SK-N-SH (cell line): ENCODE results near the gene PAK1. TPM values are rescaled to one million over a fixed set of nuclear protein-coding genes. Genes with fewer than 3 reads are reported as not detected.

Source experiments
- CTCF ChIA-PET: fragments of 300-600, 350-600 bp; formaldehyde crosslinking; extraction: SDS; loops from one replicate; lab custom pipeline; 2021; lab: Yijun Ruan, JAX
- POLR2A ChIA-PET: fragments of 350-600 bp; sonication (Branson Sonifier 250); formaldehyde crosslinking; extraction: SDS; loops from one replicate; lab custom pipeline; 2020; ENCODE audit warnings: antibody characterized with exemption, inconsistent platforms; lab: Yijun Ruan, JAX
- DNase-seq: peaks from one replicate; pipeline ENCODE4 v3.0.0; 2012
- H2AFZ ChIP-seq: fragments of 200-600 bp; sonication (generic); 2 replicates; pipeline ENCODE4 v1.8.1; 2016; ENCODE audit warnings: antibody characterized with exemption, mild to moderate bottlenecking, low read depth
- H3F3A ChIP-seq: fragments of 200-600 bp; sonication (generic); replicated peaks from 2 replicates; pipeline ENCODE3; 2016; ENCODE audit warnings: antibody characterized with exemption, mild to moderate bottlenecking; ENCODE audit not compliant: insufficient read depth
- H3K27ac ChIP-seq, 2 experiments: fragments of 200-500 bp in 1 of 2; fragments of 200-600 bp in 1 of 2; sonication (Bioruptor generic) in 1 of 2; sonication (generic), shearing (Covaris generic) in 1 of 2; 2 replicates each; pipeline versions ENCODE4 v1.5.1 to v1.6.1; 2014 to 2016; ENCODE audit warnings: low read depth in 2 of 2, inconsistent platforms in 1 of 2, low read length in 1 of 2, mild to moderate bottlenecking in 1 of 2, mixed read lengths in 1 of 2
- H3K27me3 ChIP-seq: fragments of 200-600 bp; sonication (generic), shearing (Covaris generic); 2 replicates; pipeline ENCODE4 v1.6.1; 2016; ENCODE audit warnings: mixed run types; ENCODE audit not compliant: insufficient read depth
- H3K36me3 ChIP-seq, 2 experiments: fragments of 200-500 bp in 1 of 2; fragments of 200-600 bp in 1 of 2; sonication (Bioruptor generic) in 1 of 2; sonication (generic) in 1 of 2; replicated peaks in 1 of 2; 2 replicates each; pipeline versions ENCODE3 to v1.5.1; 2014 to 2016; ENCODE audit warnings: low read length in 1 of 2, mild to moderate bottlenecking in 1 of 2; ENCODE audit not compliant: insufficient read depth in 2 of 2, control insufficient read depth in 1 of 2
- H3K4me1 ChIP-seq, 2 experiments: fragments of 200-500 bp in 1 of 2; fragments of 200-600 bp in 1 of 2; sonication (Bioruptor generic) in 1 of 2; sonication (generic), shearing (Covaris generic) in 1 of 2; 2 replicates each; pipeline versions ENCODE4 v1.5.1 to v1.6.1; 2014 to 2016; ENCODE audit warnings: low read depth in 1 of 2, low read length in 1 of 2, mixed run types in 1 of 2; ENCODE audit not compliant: insufficient read depth in 2 of 2, control insufficient read depth in 1 of 2
- H3K4me2 ChIP-seq: fragments of 200-600 bp; sonication (generic), shearing (Covaris generic); 2 replicates; pipeline ENCODE4 v1.6.1; 2017; ENCODE audit warnings: mixed run types
- H3K4me3 ChIP-seq, 2 experiments: fragments of 200-500 bp in 1 of 2; fragments of 200-600 bp in 1 of 2; sonication (Bioruptor generic) in 1 of 2; sonication (generic), shearing (Covaris generic) in 1 of 2; 2 replicates each; pipeline versions ENCODE4 v1.5.1 to v1.8.1; 2014 to 2016; ENCODE audit warnings: low read depth in 2 of 2, inconsistent platforms in 1 of 2, low read length in 1 of 2, mild to moderate bottlenecking in 1 of 2, mixed read lengths in 1 of 2, moderate library complexity in 1 of 2
- H3K79me2 ChIP-seq: fragments of 200-600 bp; sonication (generic); 2 replicates; pipeline ENCODE4 v1.8.1; 2017; ENCODE audit warnings: mild to moderate bottlenecking; ENCODE audit not compliant: insufficient read depth
- H3K9ac ChIP-seq: fragments of 200-600 bp; sonication (generic); 2 replicates; pipeline ENCODE4 v1.6.1; 2017; ENCODE audit warnings: mixed run types
- H3K9me2 ChIP-seq: fragments of 200-600 bp; sonication (generic); 2 replicates; pipeline ENCODE4 v1.6.1; 2017; ENCODE audit warnings: mixed run types
- H3K9me3 ChIP-seq: fragments of 200-600 bp; sonication (generic); 2 replicates; pipeline ENCODE4 v1.6.1; 2017; ENCODE audit warnings: mixed run types, mild to moderate bottlenecking, moderate library complexity
- H4K20me1 ChIP-seq: fragments of 200-600 bp; sonication (generic); 2 replicates; pipeline ENCODE4 v1.6.1; 2017; ENCODE audit warnings: mild to moderate bottlenecking, mixed run types; ENCODE audit not compliant: insufficient read depth
- CHD2 ChIP-seq: fragments of 150-350 bp; IDR thresholded peaks from 2 replicates; pipeline ENCODE4 v1.6.1; 2018; ENCODE audit warnings: low read length; ENCODE audit not compliant: partially characterized antibody
- ELF1 ChIP-seq: IDR thresholded peaks from 2 replicates; pipeline ENCODE4 v1.4.0; 2012
- EZH2phosphoT487 ChIP-seq: fragments of 200-600 bp; sonication (generic); IDR thresholded peaks from 2 replicates; pipeline ENCODE4 v1.6.1; 2017; ENCODE audit warnings: low read depth, mixed run types, mild to moderate bottlenecking, antibody characterized with exemption, moderate library complexity, borderline replicate concordance
- FOSL2 ChIP-seq: IDR thresholded peaks from 2 replicates; pipeline ENCODE4 v1.4.0; 2012; ENCODE audit warnings: low read depth, mild to moderate bottlenecking, moderate library complexity, borderline replicate concordance
- FOXM1 ChIP-seq: IDR thresholded peaks from 2 replicates; pipeline ENCODE4 v1.4.0; 2012; ENCODE audit warnings: low read depth, mild to moderate bottlenecking
- IRF3 ChIP-seq: fragments of 150-350 bp; IDR thresholded peaks from 2 replicates; pipeline ENCODE4 v1.6.1; 2016; ENCODE audit warnings: mild to moderate bottlenecking, low read depth, low read length
- JUND ChIP-seq: IDR thresholded peaks from 2 replicates; pipeline ENCODE4 v1.4.0; 2012
- NRF1 ChIP-seq: IDR thresholded peaks from 2 replicates; pipeline ENCODE4 v1.6.1; 2012; ENCODE audit warnings: low read depth, mild to moderate bottlenecking, low read length
- RFX5 ChIP-seq: IDR thresholded peaks from 2 replicates; pipeline ENCODE4 v1.6.1; 2012; ENCODE audit warnings: mild to moderate bottlenecking, improper control_type of control experiment, low read length
- RXRA ChIP-seq: IDR thresholded peaks from 2 replicates; pipeline ENCODE4 v1.4.0; 2012; ENCODE audit warnings: low read depth, mild to moderate bottlenecking, borderline replicate concordance
- SMC3 ChIP-seq: IDR thresholded peaks from 2 replicates; pipeline ENCODE4 v1.6.1; 2012; ENCODE audit warnings: low read depth, low read length, improper control_type of control experiment
- TCF12 ChIP-seq: IDR thresholded peaks from 2 replicates; pipeline ENCODE4 v1.4.0; 2012
- TEAD4 ChIP-seq: IDR thresholded peaks from 2 replicates; pipeline ENCODE4 v1.4.0; 2012; ENCODE audit warnings: mild to moderate bottlenecking, borderline replicate concordance; ENCODE audit not compliant: insufficient read depth
- YY1 ChIP-seq: IDR thresholded peaks from 2 replicates; pipeline ENCODE4 v1.4.0; 2012; ENCODE audit warnings: low read depth, mild to moderate bottlenecking
- ZBTB33 ChIP-seq: IDR thresholded peaks from 2 replicates; pipeline ENCODE4 v1.4.0; 2012; ENCODE audit warnings: low read depth, borderline replicate concordance
- WGBS: methylation state at CpG from one replicate; pipeline ENCODE4 v1.1.6; 2017; ENCODE audit warnings: low lambda C conversion rate; 5-methylcytosine and 5-hydroxymethylcytosine counted together
- polyA plus RNA-seq, 3 experiments: library from polyadenylated mRNA; depleted of rRNA; stranded (reverse); fragments of >200 nt; gene quantifications; 2 replicates each; pipeline ENCODE4 v1.2.3, GENCODE V29; 2012
- TF ChIP-seq, protein P1 (sequence below): IDR thresholded peaks from 2 replicates; pipeline ENCODE4 v1.6.1; 2012; ENCODE audit warnings: mild to moderate bottlenecking, low read depth, low read length, moderate library complexity
- TF ChIP-seq, protein P2 (sequence below): fragments of 200-600 bp; sonication (generic); IDR thresholded peaks from 2 replicates; pipeline ENCODE4 v1.6.1; 2017; ENCODE audit warnings: antibody characterized with exemption, mild to moderate bottlenecking, moderate library complexity
- TF ChIP-seq, protein P3 (sequence below): IDR thresholded peaks from 2 replicates; pipeline ENCODE4 v1.4.0; 2012; ENCODE audit warnings: low read depth, borderline replicate concordance

PAK1 gene
- polyA plus RNA-seq, 1 of the 3 experiments (the other 2 are of a cell fraction) = 17.9 TPM

DNA sequence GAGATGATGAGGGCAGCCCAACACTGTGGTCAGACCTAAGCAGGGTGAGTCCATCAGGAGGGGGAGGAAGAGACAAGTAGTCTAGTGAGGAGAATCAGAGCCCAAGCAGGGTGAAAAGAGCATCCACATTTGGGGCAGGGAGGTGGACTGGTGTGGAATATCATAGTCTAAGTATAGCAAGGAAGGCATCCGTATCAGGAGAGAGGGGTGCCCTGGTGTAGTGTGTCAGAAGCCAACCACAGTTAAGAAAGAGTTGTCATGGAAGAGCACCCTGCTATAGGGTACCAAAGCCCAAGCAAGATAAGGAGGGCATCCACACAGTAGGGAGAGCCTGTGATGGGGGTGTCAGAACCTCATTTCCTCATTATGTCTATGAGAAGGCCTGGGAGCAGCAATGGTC lies 45.3 kb downstream of the PAK1 start:
- Histone ChIP-seq H3K4me3 (no peak overlapping the region), H3K9ac (no peak overlapping the region), H2AFZ (no peak overlapping the region), H3K4me2 (no peak overlapping the region), H3K79me2 (no peaks in the 10 kb centered on the region), H3K27me3 (no peaks in the 10 kb centered on the region), H3K9me3 (no peaks in the 10 kb centered on the region), H3K36me3 (no peaks in the 10 kb centered on the region), H3F3A (no peaks in the 10 kb centered on the region), H3K9me2 (no peaks in the 10 kb centered on the region), H3K27ac (no peak overlapping the region), H3K4me1 (no peaks in the 10 kb centered on the region; a peak in 1 of 4 replicates), H4K20me1 (no peaks in the 10 kb centered on the region)
- CTCF ChIA-PET = no interaction called here
- DNase-seq = no peak
- POLR2A ChIA-PET = interaction anchor here (0.7 kb wide), 1 partner anchor 47 kb away, joined by 3 read pairs; no protein-coding TSS in a partner anchor
- WGBS = 100% methylated on average over 1 of the region's 1 CpG
- TF ChIP-seq JUND (no peak), RFX5 (no peak)
- TF ChIP-seq, all 33 proteins: peak for 0

DNA sequence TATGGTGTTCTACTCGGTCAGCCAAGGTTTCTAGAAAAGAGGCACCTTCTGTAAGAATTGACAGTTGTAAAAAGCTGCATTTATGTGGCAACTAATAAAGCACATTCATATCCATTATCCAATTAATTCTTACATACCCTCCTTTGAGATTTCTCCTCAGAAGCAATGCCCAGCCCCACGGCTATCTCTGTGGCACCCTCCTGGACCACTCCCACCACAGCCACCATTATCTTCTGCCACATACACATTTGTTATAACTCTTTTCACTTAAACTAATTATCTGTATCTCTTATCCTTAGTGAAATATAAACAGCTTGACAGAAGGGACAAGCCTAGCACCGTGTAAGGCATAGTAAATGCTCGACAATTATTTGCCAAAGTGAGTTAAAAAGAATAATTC lies 48.5 kb downstream of the PAK1 start:
- 87% methylated on average over 4 of the region's 4 CpGs for WGBS
- H3K4me3 ChIP-seq = no peak overlapping the region
- ChIA-PET CTCF (no interaction called here), POLR2A (no interaction called here)
- no peaks in the 10 kb centered on the region for H3K27me3 ChIP-seq
- no peak overlapping the region for H2AFZ ChIP-seq
- H3K79me2 ChIP-seq = no peaks in the 10 kb centered on the region
- no peaks in the 10 kb centered on the region for H3F3A ChIP-seq
- no peak overlapping the region for H3K27ac ChIP-seq
- no peak overlapping the region for H3K9ac ChIP-seq
- H3K9me2 ChIP-seq = no peaks in the 10 kb centered on the region
- H4K20me1 ChIP-seq = no peaks in the 10 kb centered on the region
- DNase-seq = no peak
- H3K4me1 ChIP-seq = no peaks in the 10 kb centered on the region; a peak in 1 of 4 replicates
- H3K9me3 ChIP-seq = no peaks in the 10 kb centered on the region
- TF ChIP-seq, protein P1, sequence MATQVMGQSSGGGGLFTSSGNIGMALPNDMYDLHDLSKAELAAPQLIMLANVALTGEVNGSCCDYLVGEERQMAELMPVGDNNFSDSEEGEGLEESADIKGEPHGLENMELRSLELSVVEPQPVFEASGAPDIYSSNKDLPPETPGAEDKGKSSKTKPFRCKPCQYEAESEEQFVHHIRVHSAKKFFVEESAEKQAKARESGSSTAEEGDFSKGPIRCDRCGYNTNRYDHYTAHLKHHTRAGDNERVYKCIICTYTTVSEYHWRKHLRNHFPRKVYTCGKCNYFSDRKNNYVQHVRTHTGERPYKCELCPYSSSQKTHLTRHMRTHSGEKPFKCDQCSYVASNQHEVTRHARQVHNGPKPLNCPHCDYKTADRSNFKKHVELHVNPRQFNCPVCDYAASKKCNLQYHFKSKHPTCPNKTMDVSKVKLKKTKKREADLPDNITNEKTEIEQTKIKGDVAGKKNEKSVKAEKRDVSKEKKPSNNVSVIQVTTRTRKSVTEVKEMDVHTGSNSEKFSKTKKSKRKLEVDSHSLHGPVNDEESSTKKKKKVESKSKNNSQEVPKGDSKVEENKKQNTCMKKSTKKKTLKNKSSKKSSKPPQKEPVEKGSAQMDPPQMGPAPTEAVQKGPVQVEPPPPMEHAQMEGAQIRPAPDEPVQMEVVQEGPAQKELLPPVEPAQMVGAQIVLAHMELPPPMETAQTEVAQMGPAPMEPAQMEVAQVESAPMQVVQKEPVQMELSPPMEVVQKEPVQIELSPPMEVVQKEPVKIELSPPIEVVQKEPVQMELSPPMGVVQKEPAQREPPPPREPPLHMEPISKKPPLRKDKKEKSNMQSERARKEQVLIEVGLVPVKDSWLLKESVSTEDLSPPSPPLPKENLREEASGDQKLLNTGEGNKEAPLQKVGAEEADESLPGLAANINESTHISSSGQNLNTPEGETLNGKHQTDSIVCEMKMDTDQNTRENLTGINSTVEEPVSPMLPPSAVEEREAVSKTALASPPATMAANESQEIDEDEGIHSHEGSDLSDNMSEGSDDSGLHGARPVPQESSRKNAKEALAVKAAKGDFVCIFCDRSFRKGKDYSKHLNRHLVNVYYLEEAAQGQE = no peak
- no peak for TF ChIP-seq IRF3
- TF ChIP-seq ELF1 = no peak
- no peak for TF ChIP-seq FOXM1
- no peak for TF ChIP-seq RFX5
- TF ChIP-seq EZH2phosphoT487 = no peak
- TF ChIP-seq SMC3 = no peak
- TF ChIP-seq, protein P2, sequence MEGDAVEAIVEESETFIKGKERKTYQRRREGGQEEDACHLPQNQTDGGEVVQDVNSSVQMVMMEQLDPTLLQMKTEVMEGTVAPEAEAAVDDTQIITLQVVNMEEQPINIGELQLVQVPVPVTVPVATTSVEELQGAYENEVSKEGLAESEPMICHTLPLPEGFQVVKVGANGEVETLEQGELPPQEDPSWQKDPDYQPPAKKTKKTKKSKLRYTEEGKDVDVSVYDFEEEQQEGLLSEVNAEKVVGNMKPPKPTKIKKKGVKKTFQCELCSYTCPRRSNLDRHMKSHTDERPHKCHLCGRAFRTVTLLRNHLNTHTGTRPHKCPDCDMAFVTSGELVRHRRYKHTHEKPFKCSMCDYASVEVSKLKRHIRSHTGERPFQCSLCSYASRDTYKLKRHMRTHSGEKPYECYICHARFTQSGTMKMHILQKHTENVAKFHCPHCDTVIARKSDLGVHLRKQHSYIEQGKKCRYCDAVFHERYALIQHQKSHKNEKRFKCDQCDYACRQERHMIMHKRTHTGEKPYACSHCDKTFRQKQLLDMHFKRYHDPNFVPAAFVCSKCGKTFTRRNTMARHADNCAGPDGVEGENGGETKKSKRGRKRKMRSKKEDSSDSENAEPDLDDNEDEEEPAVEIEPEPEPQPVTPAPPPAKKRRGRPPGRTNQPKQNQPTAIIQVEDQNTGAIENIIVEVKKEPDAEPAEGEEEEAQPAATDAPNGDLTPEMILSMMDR = no peak
- TF ChIP-seq TEAD4 = no peak
- no peak for TF ChIP-seq FOSL2
- TF ChIP-seq TCF12 = no peak
- TF ChIP-seq, protein P3, sequence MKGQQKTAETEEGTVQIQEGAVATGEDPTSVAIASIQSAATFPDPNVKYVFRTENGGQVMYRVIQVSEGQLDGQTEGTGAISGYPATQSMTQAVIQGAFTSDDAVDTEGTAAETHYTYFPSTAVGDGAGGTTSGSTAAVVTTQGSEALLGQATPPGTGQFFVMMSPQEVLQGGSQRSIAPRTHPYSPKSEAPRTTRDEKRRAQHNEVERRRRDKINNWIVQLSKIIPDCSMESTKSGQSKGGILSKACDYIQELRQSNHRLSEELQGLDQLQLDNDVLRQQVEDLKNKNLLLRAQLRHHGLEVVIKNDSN = no peak
- TF ChIP-seq ZBTB33 = no peak
- TF ChIP-seq NRF1 = no peak
- TF ChIP-seq YY1 = no peak
- TF ChIP-seq CHD2 = no peak
- TF ChIP-seq RXRA = no peak
- no peak overlapping the region for H3K4me2 ChIP-seq
- H3K36me3 ChIP-seq = no peaks in the 10 kb centered on the region
